Measurements from ENCODE around the gene ZNF429.

GRCh38 chr19:21585281-21585890 is 80.0 kb downstream of the ZNF429 start:
- no peak for TF ChIP-seq POLR2A (IDR thresholded peaks at IDR 0.05)
- TF ChIP-seq CTCF (IDR thresholded peaks at IDR 0.05), result no peak

All from suprapubic skin (tissue), 3 donors.